ENCODE data around the gene FSIP1.

FSIP1 gene

DNA sequence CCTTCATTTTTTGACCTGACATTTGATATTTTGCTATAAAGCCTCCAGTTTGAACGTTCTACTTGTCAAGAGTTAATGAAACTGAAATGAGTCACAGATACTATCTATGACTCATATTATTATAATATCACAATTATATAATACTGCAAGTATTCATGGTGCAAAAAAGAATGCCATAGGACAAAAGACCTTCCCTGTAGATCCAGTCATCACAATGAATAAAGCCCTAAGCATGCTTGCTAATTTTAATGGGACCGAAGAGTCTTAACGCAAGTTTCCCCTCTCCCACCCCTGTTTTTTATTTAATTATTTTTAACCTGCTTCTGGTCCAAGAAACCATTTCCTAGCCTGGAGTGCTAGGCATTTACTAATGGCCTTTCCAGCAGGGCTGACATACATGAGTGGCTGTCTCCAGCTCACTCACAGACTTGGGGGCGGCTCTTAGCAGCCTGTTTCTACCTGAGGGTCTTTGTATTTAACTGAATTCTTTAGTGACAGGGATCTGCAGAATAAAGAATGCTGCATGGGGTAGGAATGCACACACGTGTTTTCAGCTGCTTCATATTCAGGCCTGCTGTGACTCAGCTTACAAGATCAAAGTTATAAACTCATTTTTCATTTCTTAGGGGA, 140.5 kb downstream of the FSIP1 start:
- no peak for DNase-seq

- DNase-seq = no peak
These were observed 141.3 kb downstream of the FSIP1 start for GRCh38 chr15:39641191-39641889.

DNA sequence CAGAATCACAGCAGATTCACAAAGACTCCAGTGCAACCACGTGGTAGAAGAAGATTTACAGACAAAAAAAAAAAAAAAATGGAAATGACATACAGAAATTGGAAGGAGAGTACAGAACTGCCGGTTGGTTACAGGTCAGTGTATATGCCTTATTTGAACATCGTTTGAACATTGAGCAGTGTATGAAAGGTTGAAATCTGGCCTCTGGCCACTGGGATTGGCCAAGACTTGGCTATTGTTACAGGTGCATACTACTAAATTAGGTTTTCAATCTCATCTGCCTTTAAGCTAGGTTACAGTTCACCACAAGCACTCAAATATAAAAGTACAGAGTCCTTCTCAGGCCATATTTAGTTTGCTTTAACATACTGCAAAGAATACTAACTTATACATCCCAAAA, 142.0 kb downstream of the FSIP1 start:
- DNase-seq = no peak

GRCh38 chr15:39639037-39639436, 143.6 kb downstream of the FSIP1 start:
- DNase-seq = no peak

DNA sequence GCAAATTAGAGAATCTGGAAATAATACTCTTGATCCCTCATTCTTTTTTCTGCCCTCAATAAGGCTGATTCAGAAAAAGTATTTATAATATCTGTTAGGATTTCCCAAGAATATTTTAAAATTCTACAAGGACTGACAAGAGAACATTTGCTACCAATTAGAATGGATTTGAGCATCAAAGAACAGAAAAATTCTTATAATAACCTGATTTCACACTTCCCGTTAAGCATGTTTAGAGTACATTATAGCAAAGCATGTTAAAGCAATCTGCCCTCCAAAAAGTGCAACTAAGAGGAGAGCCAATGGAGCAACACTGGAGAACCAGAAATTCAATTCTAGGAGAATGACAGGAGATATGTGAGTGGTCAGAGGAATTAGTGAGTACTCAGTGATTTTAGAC, 144.6 kb downstream of the FSIP1 start:
- DNase-seq = no peak

- no peak for DNase-seq
These were observed 151.3 kb downstream of the FSIP1 start for GRCh38 chr15:39631357-39631756.

DNA sequence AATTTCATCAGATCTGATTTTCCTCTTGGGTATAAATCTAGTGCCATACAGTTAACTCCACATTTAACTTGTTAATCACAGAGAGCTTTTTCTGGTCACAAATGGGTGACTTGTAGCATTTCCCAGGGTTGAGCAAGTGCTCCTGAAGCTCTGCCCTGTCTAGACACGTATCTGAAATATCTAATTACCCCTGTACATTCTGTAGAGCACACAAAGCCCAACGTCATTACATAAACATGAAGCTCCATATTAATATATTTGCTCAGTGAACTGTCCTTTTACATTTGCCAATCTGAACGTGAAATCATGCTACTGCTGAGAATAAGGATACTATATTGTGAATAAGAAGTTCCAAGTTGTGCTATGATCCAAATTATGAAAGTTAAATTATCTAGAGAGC, 152.7 kb downstream of the FSIP1 start:
- DNase-seq = no peak

DNA sequence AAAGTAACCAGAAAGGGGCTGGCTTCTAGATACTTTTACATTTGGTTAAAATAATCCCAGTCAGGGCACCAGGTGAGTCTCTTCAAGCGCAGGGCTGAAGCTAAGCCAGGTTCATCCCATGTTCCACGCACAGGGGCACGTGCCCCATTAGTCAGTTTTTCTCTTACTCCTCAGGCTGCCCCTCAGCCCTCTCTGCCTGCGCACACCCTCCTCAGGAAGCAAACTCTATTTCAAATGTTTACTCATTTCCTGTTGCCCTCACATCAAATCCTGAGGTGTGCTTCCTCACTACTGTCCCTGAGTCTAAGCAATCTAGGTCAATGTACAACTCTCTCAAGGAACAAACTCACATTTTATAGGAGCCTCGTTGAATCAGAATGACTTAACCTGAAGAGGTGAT, 153.3 kb downstream of the FSIP1 start:
- peak in 2 of 6 experiments; percentile 23 for DNase-seq

DNA sequence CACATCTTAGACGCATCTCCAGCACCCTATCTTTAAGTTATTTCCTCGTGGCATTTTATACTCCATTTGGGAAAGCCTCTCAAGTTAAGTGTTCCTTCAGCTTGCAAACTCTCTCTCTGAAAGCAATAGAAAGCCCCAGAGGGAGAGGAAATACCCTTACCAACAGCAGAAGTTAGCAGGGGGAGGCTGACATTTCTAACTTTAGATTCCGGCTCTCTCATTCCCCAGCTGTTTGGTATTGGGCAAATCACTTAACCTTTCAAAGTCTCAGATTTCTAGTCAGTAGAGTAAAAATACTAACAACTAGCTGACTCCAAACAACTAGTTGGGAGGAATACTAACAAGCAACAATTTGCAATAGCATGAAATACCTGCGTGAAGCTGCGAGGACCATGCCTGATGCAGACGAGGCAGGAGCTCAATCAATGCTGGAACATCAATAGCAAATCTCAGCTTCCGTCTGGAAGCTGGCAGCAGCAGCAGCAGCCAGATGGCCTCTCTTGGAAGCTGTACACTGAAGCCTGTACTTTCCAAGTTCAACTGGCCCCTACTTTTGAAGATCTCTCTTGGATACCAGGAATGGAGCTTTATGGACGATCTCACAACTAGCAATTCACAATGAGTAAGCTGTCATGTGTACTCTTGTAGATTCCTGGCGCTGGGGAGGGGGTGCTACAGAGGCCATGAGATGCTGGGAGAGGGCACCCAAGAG, 153.9 kb downstream of the FSIP1 start:
- no peak for DNase-seq

GRCh38 chr15:39628144-39628508, 154.5 kb downstream of the FSIP1 start:
- DNase-seq = no peak

DNA sequence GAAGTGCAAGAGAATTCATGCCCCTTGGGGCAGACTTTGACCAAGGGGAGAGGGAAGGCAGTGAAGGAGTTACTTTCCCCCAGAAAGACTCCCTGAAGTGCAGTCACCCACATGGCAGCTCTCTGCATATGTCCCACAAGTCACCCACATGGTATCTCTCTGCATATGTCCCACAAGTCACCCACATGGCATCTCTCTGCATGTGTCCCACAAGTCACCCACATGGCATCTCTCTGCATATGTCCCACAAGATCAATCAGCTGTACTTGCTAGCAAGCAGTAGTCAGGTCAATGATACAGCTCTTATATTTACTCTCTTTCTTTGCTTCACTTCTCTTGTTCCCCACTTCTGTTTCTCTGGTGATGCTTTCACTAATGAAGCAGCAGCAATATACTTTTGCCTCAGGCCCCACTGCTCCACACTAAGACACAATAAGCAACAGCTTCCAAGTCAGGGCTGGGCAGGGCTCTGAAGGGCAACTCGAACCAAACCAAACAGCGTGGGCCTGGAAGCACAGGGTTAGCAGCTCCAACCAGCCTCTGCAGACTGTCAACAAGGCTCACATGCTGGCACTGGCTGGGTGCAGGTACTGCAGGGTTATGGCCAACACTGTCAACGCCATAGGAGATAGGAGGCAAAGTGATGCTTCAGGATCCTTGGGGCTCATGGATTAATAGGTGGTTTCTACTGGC, 155.0 kb downstream of the FSIP1 start:
- no peak for DNase-seq

DNA sequence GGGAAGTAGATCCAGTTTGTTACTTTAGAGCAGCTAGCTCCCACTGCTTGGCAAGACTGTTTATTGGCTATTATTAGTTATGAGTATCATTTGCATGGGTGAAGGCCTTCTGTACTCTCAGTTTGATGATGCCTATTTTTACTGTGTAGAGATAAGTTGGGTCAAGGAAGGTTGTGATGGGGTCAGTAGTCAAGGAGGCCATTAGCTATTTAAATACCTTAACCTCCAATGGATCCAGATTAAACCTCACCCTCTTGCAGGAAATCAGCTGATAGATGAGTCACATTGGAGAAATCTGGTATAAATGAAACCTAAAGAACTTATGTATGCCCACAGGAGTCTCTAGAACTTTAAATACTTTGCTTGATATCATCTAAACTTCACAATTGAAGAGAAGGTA, 156.8 kb downstream of the FSIP1 start:
- DNase-seq = no peak

- no peak for DNase-seq
These were observed 157.2 kb downstream of the FSIP1 start for GRCh38 chr15:39625451-39625850.

- no peak for DNase-seq
These were observed 157.8 kb downstream of the FSIP1 start for GRCh38 chr15:39624806-39625205.

- DNase-seq = no peak
These were observed 159.1 kb downstream of the FSIP1 start for GRCh38 chr15:39623529-39623931.

DNA sequence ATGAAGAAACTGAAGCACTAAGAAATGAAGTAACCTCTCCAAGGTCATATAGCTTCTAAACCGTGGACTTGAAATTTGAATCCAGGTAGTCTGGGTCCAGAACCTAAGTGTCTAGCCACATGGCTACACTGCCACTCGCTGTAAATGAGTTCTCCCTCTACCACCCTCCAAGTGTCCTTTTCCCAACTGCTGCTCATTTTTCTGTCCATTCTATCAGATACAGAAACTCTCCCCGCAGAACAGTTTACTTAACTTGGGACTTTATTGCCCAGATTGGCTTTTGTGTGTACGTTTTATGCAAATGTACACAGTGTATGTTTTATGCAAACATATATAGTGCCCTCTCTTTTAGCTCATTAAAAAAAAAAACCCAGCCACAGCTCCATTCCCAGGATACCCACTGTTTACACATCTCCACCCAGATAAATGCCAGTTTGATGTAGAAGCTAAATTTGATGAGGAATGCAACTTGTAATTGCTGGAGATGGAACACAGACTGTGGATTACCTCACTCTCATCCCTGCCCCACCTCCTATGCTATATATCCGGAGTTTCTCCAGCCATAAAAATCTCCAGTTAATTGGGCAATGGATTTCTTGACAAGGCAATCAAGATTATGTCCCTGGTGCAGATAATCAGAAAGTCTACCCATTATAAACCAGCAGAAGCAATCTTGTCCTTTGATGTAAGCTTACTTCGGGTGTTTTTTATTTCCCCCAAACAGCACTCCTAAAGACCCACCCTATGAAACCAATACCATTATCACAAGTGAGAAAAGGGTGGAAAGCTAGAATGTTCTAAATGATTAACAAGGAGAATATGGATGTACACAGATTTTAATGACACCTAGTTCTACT, 159.8 kb downstream of the FSIP1 start:
- no peak for DNase-seq

DNA sequence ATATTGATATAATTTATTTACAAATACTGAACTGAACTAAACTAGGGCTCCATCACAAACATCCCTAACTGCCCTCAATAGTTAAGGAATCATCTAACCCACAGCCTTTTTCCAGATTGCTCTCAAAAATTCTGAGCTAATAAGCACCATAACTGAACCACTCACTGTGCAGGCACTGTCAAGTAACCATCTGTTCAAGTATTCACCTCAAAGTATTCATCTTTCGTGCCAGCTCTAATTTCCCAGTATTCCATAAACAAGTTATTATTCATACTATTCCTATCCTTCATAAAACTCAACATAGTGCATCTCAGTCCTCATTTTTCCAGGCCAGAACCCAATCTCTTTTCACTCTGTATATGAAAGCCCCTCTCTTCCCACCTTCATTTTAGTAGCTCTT, 160.7 kb downstream of the FSIP1 start:
- no peak for DNase-seq

GRCh38 chr15:39621210-39621609, 161.4 kb downstream of the FSIP1 start:
- no peak for DNase-seq

GRCh38 chr15:39618063-39618823, 164.4 kb downstream of the FSIP1 start:
- no peak for DNase-seq

- no peak for DNase-seq
These were observed 165.7 kb downstream of the FSIP1 start for GRCh38 chr15:39616731-39617455.

DNA sequence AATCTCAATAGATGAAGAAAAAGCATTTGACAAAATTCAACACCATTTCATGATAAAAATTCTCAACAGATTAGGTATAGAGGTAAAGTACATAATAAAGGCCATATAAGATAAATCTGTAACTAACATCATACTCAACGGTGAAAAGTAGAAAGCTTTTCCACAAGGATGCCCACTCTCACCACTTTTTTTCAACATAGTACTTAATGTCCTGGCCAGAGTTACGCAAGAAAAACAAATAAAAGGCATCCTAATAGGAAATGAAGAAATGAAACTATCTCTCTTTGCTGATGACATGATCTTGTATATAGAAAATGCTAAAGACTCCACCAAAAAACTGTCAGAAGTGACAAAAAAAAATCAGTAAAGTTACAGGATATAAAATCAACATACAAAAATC, 168.8 kb downstream of the FSIP1 start:
- DNase-seq = no peak

Data from stimulated activated naive CD4-positive, alpha-beta T cell (primary cell).